Fibroblast of skin of right biceps (primary cell): ENCODE results near the gene KIF2A.
A peak's percentile ranks its signal among the peaks of the same experiment; 100 is the strongest.

Source experiments
- DNase-seq: peaks from one replicate; pipeline ENCODE4 v3.0.0-alpha.2; 2013

KIF2A gene

GRCh38 chr5:62386824-62387223 is 80.8 kb downstream of the KIF2A start:
- DNase-seq, result no peak

GRCh38 chr5:62395210-62395950 is 89.4 kb downstream of the KIF2A start:
- peak; percentile 43 for DNase-seq

GRCh38 chr5:62403411-62404250 is 97.6 kb downstream of the KIF2A start, which contains the start of gene DIMT1:
Gene DIMT1, minus strand, starts transcription at chr5:62403905. Its CDS starts 133 bp downstream, at chr5:62403772.
- peak; percentile 97 for DNase-seq

- peak; percentile 99 for DNase-seq
Measured at GRCh38 chr5:62412549-62413329, 106.7 kb downstream of the KIF2A start, which contains the start of gene IPO11. Gene IPO11, plus strand, starts transcription at chr5:62412763. Its CDS starts 24,517 bp downstream, at chr5:62437280.

- no peak for DNase-seq
Measured at GRCh38 chr5:62413711-62414110, 107.7 kb downstream of the KIF2A start.

- no peak for DNase-seq
Measured at GRCh38 chr5:62418462-62419076, 112.6 kb downstream of the KIF2A start.

GRCh38 chr5:62419609-62420008 is 113.6 kb downstream of the KIF2A start:
- no peak for DNase-seq

- no peak for DNase-seq
Measured at GRCh38 chr5:62421414-62421813, 115.4 kb downstream of the KIF2A start.

- DNase-seq, result no peak
Measured at GRCh38 chr5:62424763-62425162, 118.8 kb downstream of the KIF2A start.

- DNase-seq, result no peak
Measured at GRCh38 chr5:62431735-62432620, 126.0 kb downstream of the KIF2A start.

- no peak for DNase-seq
Measured at GRCh38 chr5:62432621-62433064, 126.6 kb downstream of the KIF2A start.
